Subcutaneous adipose tissue (tissue), 4 donors: ENCODE results near the gene CDK5RAP2. TPM values are rescaled to one million over a fixed set of nuclear protein-coding genes. Genes with fewer than 3 reads are reported as not detected.

Source experiments
- CTCF ChIP-seq: fragments of 450-650 bp; IDR thresholded peaks from one replicate; pipeline ENCODE4 v1.5.1; 2016; ENCODE audit warnings: low read depth, mild to moderate bottlenecking, control low read depth, antibody characterized with exemption, moderate library complexity
- total RNA-seq, 4 donors: library from RNA; depleted of rRNA; stranded (reverse); fragments of >200 nt; gene quantifications; one replicate each; pipeline ENCODE4 v1.1.0, GENCODE V29; 2016

The CDK5RAP2 gene
- total RNA-seq, 4 donors from 2014 or later, result 27.9 to 52.2 (median 38.2) TPM

- TF ChIP-seq CTCF, result no peak
Measured at GRCh38 chr9:120532475-120532874, 47.5 kb downstream of the CDK5RAP2 start.

GRCh38 chr9:120531683-120532300 lies 48.2 kb downstream of the CDK5RAP2 start:
- no peak for TF ChIP-seq CTCF

- no peak for TF ChIP-seq CTCF
Measured at GRCh38 chr9:120528829-120529228, 51.1 kb downstream of the CDK5RAP2 start.

GRCh38 chr9:120528327-120528726 lies 51.6 kb downstream of the CDK5RAP2 start:
- TF ChIP-seq CTCF, result no peak

GRCh38 chr9:120526534-120526933 lies 53.4 kb downstream of the CDK5RAP2 start:
- no peak for TF ChIP-seq CTCF

GRCh38 chr9:120524863-120525262 lies 55.1 kb downstream of the CDK5RAP2 start:
- TF ChIP-seq CTCF, result no peak

GRCh38 chr9:120524038-120524437 lies 55.9 kb downstream of the CDK5RAP2 start:
- no peak for TF ChIP-seq CTCF
